ENCODE measurements around the gene RPS15.

Gene RPS15

DNA sequence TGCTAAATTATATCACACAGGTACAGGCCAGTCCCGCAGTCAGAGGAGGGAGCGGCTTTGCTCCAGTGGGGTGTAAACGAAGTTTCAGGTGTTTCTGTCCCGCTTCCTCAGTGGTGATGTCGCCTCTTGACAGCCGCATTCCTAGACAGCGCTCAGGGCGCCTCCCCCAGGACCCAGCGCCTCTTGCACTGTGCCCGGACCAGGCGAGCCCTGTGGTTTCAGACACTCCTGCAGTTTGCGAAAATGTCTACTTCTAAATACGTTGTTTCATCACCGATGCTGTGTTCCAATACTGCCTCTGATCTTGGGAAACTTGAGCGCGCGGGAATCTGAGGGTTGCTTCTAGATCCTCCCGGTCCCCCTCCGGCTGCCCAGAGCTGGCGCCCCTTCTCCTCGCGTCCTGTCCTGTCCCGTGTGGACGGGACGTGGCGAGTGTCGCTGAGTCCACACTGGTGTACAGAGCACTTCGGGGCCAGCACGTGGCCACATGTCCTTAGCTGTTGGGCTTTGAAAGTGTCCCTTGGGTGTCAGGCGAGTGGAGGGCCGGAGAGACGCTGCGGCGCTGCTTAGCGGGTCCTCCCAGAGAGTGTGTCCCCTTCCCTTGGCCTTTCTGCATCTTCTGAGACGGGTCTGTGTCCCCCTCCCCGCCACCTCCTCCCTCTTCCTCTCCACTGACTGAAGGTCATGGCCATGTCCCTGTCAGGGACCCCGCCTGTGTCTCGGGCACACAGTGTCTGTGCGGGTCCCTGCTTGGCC, 14.6 kb upstream of the RPS15 start:
- no peaks in the 10 kb centered on the region for H3K9me3 ChIP-seq
- H3K27ac ChIP-seq = no peak overlapping the region
- no peak for DNase-seq
- H3K36me3 ChIP-seq = peaks cover 66 to 95% (median 94%) of the 10 kb centered on the region in 3 donors
- H3K4me3 ChIP-seq = no peak overlapping the region
- H3K27me3 ChIP-seq = no peaks in the 10 kb centered on the region
- intact Hi-C loops (cut with DNase I; ENCODE audit: low total_unique reads) = no loop called here
- H3K4me1 ChIP-seq = no peaks in the 10 kb centered on the region
- TF ChIP-seq, protein P1, sequence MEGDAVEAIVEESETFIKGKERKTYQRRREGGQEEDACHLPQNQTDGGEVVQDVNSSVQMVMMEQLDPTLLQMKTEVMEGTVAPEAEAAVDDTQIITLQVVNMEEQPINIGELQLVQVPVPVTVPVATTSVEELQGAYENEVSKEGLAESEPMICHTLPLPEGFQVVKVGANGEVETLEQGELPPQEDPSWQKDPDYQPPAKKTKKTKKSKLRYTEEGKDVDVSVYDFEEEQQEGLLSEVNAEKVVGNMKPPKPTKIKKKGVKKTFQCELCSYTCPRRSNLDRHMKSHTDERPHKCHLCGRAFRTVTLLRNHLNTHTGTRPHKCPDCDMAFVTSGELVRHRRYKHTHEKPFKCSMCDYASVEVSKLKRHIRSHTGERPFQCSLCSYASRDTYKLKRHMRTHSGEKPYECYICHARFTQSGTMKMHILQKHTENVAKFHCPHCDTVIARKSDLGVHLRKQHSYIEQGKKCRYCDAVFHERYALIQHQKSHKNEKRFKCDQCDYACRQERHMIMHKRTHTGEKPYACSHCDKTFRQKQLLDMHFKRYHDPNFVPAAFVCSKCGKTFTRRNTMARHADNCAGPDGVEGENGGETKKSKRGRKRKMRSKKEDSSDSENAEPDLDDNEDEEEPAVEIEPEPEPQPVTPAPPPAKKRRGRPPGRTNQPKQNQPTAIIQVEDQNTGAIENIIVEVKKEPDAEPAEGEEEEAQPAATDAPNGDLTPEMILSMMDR (IDR thresholded peaks at IDR 0.05) = no peak

- Histone ChIP-seq H3K4me3 (no peak overlapping the region), H3K27me3 (no peaks in the 10 kb centered on the region), H3K36me3 (peaks cover 64 to 95% (median 94%) of the 10 kb centered on the region in 3 donors), H3K4me1 (no peaks in the 10 kb centered on the region), H3K27ac (no peak overlapping the region), H3K9me3 (no peaks in the 10 kb centered on the region)
- peak in 1 of 2 donors; percentile 62 for DNase-seq
- intact Hi-C loops (cut with DNase I; ENCODE audit: low total_unique reads) = no loop called here
- TF ChIP-seq, protein P1 (IDR thresholded peaks at IDR 0.05) = no peak
Observed at GRCh38 chr19:1424192-1424955, 13.8 kb upstream of the RPS15 start.

GRCh38 chr19:1425102-1425837, 12.9 kb upstream of the RPS15 start:
- intact Hi-C loops (cut with DNase I; ENCODE audit: low total_unique reads) = no loop called here
- Histone ChIP-seq H3K27ac (no peak overlapping the region), H3K27me3 (no peaks in the 10 kb centered on the region), H3K9me3 (no peaks in the 10 kb centered on the region), H3K36me3 (peaks cover 70 to 99% (median 97%) of the 10 kb centered on the region in 3 donors), H3K4me3 (no peak overlapping the region), H3K4me1 (no peaks in the 10 kb centered on the region)
- no peak for DNase-seq
- TF ChIP-seq, protein P1 (IDR thresholded peaks at IDR 0.05) = no peak

GRCh38 chr19:1425902-1426301, 12.3 kb upstream of the RPS15 start:
- H3K4me1 ChIP-seq = no peaks in the 10 kb centered on the region
- no peak overlapping the region for H3K27ac ChIP-seq
- H3K27me3 ChIP-seq = no peaks in the 10 kb centered on the region
- TF ChIP-seq, protein P1 (IDR thresholded peaks at IDR 0.05) = no peak
- H3K9me3 ChIP-seq = no peaks in the 10 kb centered on the region
- H3K36me3 ChIP-seq = peaks cover 68 to 99% (median 97%) of the 10 kb centered on the region in 3 donors
- H3K4me3 ChIP-seq = no peak overlapping the region
- DNase-seq = no peak
- intact Hi-C loops (cut with DNase I; ENCODE audit: low total_unique reads) = no loop called here

- TF ChIP-seq, protein P1 (IDR thresholded peaks at IDR 0.05) = no peak
- intact Hi-C loops (cut with DNase I; ENCODE audit: low total_unique reads) = no loop called here
- peaks cover 68 to 99% (median 97%) of the 10 kb centered on the region in 3 donors for H3K36me3 ChIP-seq
- H3K27ac ChIP-seq = no peak overlapping the region
- no peak overlapping the region for H3K4me3 ChIP-seq
- no peaks in the 10 kb centered on the region for H3K9me3 ChIP-seq
- no peak for DNase-seq
- H3K27me3 ChIP-seq = no peaks in the 10 kb centered on the region
- no peaks in the 10 kb centered on the region for H3K4me1 ChIP-seq
Observed at GRCh38 chr19:1426736-1427135, 11.5 kb upstream of the RPS15 start.

Data from tibial artery (tissue), 4 donors.